NCI-H345 (cell line): ENCODE data around the gene PRSS8.
"Not testable (repeated sequence)": the region's sequence is repeated elsewhere in the genome, so short reads cannot be mapped to it uniquely, and the experiment has no call there.

Experiments used
- DNase-seq: peaks from one replicate; lab custom pipeline; 2025; lab: John Stamatoyannopoulos, UW

The PRSS8 gene

GRCh38 chr16:31144418-31144817, 8.9 kb upstream of the PRSS8 start:
- not testable (repeated sequence) for DNase-seq

DNA sequence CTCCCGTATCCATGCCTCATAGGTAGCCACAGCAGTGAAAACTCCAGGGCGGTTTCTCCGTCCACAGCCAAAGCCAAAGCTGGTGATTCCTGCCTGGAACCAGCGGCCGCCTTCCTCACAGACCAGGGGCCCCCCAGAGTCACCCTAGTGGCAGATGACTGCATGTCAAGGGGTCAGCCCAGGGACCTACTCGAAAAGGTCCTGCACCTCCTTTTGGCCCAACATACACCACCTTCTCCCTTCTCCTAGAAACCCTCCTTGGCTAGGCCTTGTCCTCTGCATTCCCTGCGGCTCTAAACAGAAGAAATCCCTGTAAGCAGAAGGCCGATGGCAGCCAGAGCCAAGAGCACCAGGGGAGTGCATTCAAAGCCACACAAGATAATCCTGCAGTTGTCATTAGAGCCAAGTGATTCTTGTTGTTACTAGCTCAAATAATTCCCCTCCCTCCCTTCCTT, 8.2 kb upstream of the PRSS8 start:
- no peak for DNase-seq

- DNase-seq, result no peak
Measured at GRCh38 chr16:31143011-31143693, 7.6 kb upstream of the PRSS8 start.

- DNase-seq, result peak; percentile 100
Measured at GRCh38 chr16:31142109-31143010, 6.8 kb upstream of the PRSS8 start.

- peak; percentile 54 for DNase-seq
Measured at GRCh38 chr16:31141489-31142108, 6.1 kb upstream of the PRSS8 start.

- DNase-seq, result not testable (repeated sequence)
Measured at GRCh38 chr16:31141071-31141469, 5.5 kb upstream of the PRSS8 start.

DNA sequence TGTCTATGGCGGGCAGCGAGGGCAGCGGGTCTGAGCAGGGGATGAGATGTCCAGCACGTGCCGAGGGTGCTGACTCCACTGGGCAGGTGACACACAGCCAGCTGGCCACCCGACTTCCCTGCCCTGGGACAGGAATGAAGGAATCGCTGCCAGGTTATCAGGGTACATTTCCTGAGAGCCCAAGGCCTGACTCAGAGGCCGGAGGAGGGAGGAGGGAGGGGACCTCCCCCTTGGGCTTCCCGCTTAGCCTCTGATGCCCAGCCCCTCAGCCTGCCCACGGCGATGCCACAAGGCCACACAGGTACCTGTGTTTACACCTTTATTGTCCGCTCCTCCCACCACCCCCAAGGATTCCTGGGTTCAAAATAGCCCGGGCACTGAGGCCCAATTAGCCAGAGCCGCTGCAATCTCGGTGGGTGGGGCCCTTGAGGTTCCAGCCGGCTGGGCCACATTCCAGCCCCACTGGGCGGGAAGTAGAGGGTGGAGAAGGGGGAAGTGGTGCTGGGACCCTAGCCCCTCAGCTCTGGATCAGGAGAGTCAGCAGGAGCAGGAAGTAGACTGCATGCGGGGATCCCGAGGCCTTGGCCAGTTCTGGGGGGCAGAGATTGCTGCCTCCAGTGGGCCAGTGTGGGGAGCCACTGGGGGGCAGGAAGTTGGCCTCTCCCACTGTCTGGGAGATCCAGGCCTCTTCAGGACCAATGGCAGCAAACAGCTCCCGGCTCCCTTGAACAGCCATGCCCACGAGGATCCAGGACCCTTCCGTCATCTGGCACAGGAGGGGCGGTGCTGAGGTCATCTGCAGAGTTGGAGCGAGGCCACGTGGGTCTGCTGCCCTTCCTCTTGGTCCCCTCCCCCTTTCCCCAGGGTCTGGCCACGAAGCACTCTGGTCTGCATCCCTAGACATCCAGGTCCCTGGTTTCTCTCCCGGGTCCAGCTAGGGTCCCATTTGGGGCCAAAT, 3.4 kb upstream of the PRSS8 start:
- no peak for DNase-seq

DNA sequence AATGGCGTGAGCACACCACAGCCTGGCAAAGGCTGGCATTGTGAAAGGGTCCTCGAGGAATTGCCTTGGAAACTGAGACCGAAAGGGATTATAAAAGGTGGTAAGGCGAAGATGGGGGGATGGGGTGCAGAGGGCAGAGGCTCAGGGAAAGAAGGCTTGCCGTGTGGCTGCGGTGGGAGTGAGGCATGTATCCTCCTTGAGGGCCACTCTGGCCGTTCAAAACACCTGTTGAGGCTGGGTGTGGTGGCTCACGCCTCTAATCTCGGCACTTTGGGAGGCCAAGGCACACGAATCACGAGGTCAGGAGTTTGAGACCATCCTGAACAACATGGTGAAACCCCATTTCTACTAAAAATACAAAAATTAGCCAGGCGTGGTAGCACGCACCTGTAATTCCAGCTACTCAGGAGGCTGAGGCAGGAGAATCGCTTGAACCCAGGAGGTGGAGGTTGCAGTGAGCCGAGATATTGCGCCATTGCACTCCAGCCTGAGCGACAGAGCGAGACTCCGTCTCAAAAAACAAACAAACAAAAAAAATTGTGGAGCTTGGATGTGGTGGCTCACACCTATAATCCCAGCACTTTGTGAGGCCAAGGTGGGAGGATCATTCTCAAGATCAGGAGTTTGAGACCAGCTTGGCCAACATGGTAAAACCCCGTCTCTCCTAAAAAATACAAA, 1.4 kb upstream of the PRSS8 start:
- DNase-seq, result not testable (repeated sequence)

DNA sequence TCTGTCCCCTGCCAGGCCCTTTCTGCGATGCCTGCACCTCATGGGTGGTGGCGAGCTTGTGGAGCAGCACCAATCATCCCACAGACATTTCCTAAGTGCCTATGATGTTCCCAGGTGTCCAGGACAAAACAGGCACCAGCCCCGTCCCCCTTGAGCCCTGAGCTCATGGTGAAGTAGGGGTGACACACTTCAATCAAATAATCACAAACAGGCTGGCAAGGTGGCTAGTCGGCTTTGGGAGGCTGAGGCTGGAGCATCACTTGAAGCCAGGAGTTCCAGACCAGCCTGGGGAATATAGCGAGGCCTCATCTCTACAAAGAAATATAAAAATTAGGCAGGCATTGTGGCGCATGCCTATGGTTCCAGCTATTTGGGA, 748 bp upstream of the PRSS8 start:
- DNase-seq, result no peak

DNA sequence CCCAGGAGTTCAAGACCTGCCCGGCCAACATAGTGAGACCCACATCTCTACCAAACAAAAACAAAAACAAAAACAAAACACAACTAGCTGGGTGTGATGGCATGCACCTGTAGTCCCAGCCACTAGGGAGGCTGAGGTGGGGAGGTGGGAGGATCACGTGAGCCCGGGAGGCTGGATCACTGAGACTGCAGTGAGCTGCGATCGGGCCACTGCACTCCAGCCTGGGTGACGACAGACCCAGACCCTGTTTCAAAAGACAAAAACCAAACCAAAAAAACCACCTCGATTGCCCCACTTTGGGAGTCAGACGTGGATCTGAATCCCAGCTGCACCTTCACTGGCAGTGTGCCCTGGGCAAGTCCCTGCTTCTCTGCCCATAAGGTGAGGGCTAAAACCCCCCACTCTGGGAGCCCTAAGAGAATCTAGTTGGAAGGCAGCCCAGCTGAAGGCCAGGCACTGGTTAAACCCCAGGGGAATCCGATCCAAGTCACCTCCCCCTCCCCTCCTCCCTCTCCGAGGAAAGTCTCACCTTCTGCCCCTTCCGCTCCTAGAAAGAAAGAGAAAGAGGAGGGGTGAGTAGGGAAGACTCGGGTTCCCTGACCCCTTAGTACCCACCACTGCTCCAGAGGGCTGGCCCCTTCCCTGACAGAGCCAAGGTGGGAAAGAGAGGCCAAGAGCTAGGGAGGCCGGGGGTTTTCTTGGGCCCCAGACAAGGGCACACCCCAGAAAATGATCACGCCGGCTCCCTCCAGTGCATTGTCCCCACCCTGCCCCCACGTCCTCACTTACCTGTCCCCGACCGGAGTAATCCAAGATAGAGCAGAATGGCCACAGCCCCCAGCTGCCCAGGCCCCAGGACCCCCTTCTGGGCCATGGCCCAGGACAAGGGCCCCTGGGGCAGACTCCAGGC, 647 bp downstream of the PRSS8 start:
- peak; percentile 21 for DNase-seq

DNA sequence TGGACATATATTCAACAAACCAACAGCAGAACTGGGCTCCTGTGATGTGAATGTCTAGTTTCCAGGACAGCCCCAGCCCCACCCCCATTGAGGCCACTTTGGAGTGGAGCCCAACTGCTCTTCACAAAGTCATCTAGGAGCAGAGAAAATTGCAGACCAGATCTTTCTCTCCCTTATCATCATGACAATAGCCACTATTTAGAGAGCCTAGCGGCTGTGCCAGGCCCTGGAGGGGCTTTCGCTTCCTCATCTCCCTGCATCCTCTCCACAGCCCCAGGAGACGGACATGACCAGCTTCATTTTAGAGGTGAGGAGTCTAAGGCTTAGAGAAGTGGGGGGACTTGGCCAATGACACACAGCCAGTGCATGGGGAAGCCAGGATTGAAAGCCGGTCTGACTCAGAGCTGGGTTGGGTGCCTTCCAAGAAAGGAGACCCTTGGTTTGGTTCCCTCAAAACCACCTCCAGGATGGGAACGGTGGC, 1.4 kb downstream of the PRSS8 start:
- no peak for DNase-seq

DNA sequence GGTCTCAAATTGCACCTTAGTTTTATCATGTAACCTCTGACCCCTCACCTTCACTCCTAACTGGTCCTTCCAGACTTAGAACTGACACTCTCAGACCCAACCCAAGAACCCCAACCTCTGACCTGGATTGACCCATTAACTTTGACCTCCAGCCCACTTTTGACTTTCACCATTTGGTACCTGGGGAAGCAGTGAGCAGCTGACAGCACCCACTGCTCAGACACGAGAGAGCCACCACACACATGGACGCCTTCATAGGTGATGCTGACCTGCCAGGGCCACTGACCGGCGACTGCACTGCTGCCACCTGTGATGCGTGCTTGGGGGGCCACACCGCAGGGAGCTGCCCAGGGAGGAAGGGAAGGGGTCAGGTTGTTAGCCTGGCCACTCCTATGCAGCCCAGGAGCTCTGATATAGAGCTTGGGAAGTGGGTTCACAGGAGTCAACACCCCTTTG, 2.5 kb downstream of the PRSS8 start:
- no peak for DNase-seq

GRCh38 chr16:31132303-31132979, 3.1 kb downstream of the PRSS8 start:
- DNase-seq, result no peak

DNA sequence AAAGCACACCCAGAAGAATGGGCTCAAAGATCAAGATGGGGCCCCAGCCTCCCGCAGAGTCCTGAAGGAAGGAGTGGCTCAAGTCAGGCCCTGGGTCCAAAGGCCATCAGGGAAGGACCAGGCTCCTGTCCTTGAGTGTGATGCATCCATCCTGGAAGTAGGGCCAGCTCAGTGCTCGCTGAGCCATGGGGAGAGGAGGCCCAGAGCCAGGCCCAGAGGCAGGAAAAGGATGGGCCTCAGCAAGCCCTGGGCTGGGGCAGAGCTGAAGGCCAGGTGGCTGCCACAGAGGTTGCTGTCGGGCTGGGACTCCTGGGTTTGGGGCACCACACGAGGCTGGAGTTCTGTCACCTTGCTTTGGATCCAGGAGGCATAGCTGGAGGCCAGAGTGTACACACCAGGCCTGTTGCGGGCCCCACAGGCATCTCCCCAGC, 3.7 kb downstream of the PRSS8 start:
- no peak for DNase-seq

DNA sequence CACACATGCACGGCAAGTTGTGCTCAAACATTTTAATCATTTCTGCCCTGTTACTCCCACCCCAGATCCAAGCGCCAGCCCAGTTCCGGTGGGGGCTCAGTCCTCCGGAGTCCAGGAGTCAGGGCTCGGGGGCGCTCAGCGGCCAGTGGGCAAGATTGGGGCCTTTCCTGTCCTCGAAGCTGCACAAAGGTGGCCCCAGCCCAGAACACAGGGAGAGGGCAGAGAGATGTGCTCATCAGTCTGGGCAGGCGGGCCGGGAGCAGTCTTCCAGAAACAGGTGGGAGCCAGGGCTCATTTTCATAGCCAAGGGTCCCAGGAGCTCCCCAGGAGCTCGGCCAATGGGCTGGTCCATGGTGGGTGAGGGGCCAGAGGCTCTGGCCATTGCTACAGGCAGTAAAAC, 4.1 kb downstream of the PRSS8 start:
- DNase-seq, result no peak

DNA sequence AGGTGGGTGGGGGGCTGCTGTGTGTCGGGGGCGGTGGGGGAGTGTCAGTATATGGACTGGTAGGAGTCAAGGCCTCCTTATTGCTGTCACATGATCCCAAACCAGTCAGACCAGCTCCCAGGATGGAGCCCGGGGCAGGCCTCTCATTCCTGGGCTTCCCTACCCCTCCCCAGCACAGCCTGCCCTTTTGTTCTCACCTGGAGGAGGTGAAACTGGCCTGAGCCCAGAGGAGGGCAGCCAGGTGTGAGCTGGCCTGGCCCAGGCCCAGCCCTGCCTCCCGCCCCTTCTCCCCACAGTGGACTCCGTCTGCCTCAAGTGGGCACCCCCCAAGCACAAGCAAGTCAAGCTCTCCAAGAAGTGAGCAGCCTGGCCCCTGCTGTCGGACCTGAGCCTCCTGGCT, 4.6 kb downstream of the PRSS8 start:
- no peak for DNase-seq

DNA sequence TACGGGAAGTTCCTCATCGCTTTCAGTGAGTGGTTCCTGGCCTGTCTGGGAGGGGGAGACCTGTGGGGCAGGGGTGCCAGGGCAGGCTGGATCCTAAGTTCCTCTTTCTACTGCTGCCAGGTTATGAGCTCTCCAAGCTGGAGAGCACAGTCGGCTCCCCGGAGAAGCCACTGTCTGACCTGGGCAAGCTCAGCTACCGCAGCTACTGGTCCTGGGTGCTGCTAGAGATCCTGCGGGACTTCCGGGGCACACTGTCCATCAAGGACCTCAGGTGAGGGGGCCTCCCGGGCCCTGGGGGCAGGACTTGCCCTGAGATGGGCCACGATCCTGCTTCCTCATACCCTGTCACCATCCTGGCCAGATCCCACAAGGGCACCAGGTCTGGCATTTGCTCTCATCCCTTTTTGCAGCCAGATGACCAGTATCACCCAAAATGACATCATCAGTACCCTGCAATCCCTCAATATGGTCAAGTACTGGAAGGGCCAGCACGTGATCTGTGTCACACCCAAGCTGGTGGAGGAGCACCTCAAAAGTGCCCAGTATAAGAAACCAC, 5.1 kb downstream of the PRSS8 start:
- DNase-seq, result no peak

DNA sequence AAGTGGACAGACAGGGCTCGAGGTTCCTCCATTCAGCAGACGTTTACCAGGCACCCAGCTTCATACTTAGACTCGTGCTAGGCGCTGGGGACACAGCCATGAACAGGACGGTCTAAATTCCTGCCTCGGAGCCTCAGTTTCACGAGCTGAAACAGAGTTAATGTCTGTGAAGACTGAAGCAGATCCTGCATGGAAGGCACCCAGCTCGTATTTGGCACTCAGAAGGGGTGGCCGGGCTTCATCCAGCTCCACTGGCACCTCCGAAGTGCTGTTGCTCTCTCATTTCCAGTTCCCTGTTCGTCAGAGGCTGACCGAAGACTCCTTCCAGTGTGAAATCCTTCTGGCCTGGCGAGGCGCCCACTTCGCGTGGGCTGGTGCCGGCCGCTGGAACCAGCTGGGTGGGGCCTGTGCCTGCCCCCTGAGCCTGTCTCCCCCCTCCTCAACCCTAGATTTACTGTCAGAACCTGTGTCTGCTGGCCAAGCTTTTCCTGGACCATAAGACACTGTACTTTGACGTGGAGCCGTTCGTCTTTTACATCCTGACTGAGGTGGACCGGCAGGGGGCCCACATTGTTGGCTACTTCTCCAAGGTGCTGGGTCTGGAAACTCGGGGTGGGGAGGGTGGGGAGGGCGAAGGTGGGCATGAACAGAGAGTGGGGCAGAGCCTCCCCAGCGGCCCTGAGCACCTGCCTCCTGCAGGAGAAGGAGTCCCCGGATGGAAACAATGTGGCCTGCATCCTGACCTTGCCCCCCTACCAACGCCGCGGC, 5.8 kb downstream of the PRSS8 start:
- no peak for DNase-seq
